GM19099 (cell line): ENCODE data around the gene TNIK.

Experiments
- POLR2A ChIP-seq: IDR thresholded peaks from 3 replicates; pipeline ENCODE4 v1.6.1; 2011; ENCODE audit warnings: low read depth; ENCODE audit not compliant: insufficient read length; ENCODE audit errors: extremely low read depth

The TNIK gene

DNA sequence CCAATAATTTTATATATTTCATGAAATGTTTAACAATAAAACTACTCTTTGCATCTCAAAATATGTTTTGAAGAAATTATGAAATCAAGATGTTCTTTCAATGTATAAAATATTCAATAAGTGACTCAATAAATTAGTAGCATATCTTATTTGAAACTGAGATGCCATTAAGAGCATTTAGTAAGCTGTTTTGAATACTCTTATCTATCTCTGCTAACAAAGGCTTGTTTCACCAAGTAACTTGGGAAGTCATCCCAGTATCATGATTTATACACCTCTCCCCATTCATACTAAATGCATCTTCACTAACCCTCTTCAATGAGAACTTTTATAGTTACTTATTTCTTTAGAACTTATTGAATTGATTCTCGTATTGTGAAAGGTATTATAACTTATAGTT is 43.1 kb downstream of the TNIK start:
- no peak for TF ChIP-seq POLR2A

DNA sequence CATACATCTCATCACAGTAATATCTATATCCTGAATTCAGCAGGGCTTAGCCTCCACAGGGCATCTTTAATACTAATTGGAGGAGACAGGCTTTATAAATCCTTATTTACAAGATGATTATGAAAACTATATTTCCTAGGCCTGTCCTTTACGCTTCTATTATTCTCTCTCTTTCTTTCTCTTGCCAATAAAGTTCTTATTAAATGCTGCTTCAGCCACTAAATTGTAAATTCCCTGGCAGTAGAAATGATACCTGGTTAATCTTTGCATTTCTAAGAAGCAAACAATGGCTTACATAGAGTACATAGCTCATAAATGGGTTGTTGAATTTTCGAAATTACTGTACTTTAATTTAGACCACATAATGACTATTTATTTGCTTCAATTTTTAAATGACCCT is 43.5 kb downstream of the TNIK start:
- TF ChIP-seq POLR2A: no peak

DNA sequence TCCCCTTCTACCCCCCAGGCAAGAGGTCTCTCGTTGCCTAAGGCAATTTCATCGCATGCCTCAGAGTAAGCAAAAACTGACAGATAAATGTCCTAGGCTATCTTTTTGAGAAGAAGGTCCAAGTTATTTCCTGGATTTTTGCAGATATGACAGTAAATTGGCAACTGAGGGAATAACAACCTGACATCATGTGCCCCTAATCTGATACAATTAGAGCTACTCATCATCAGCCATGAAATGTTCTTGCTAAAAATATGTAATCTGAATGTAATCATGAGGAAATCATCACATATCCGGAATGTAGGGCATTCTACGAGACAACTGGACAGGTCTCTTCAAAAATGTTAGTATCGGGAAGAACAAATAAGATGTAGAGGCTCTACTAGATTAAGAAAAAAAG is 44.1 kb downstream of the TNIK start:
- no peak for TF ChIP-seq POLR2A

DNA sequence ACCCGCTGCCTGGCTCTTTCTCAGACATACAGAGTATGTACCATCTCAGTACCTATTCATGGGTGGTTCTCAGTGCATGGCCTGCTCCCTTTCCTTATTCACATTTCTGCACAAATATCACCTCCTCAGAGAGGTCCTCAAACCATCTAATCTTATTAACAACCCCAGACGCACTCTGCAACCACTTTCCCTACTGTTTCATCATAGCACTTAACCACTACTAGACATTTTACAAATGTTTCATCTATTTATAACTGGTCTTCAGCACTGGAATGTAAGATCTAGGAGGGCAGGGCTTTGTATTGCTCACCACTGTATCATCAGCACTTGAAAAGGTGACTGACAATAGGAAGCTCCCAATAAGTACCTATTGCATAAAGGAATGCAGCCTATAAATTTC is 45.1 kb downstream of the TNIK start:
- no peak for TF ChIP-seq POLR2A

DNA sequence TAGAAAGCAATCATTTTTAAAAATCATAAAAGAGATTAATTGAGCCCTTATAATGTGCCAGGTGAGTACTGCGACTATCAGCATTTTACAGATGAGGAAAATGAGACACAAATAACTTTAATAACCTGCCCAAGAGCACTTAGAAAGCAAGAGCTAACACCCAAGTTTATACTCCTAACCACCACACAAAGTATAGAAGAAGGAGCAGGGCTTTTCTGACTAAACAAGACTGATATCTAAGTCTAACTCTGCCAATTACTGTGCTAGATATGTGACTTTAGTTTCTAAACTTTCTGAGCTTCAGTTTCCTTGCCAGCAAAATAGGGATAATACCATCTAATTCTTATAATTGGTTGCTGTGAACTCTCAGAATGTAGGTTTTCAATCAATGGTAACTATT is 47.7 kb downstream of the TNIK start:
- no peak for TF ChIP-seq POLR2A

DNA sequence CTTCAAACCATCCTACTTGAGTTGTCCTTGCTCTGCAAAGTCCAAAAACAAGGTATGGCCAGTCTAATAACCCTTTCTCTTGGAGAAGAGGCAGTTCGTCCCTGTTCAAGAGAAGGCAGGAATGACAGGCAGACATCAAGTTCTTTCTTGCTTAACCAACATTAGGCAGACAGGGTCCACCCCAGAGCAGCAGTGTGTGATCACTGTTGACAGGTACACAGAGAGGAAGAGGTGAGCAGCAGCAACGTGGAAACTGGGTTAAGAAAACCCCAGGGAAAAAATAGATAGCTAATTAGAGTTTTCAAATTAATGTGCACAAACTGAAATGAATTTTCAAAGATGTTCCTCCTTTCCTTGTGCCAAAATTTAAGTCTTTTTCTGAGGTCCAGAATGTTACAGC is 48.2 kb downstream of the TNIK start:
- no peak for TF ChIP-seq POLR2A

DNA sequence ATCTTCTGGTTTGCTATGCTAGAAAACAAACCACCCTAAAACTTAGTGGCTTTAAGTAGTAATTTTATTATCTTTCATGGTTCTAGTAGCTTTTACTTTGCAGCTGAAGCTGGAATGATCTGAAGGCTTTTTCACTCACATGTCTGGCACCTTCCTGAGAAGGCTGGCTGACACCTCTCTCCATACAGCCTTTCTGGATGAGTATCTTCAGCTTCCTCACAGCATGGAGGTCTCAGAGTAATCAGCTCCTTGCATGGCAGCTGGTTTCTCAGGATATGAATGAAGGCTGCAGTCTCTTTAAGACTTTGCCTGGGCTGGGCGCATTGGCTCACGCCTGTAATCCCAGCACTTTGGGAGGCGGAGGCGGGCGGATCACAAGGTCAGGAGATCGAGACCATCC is 50.0 kb downstream of the TNIK start:
- no peak for TF ChIP-seq POLR2A

DNA sequence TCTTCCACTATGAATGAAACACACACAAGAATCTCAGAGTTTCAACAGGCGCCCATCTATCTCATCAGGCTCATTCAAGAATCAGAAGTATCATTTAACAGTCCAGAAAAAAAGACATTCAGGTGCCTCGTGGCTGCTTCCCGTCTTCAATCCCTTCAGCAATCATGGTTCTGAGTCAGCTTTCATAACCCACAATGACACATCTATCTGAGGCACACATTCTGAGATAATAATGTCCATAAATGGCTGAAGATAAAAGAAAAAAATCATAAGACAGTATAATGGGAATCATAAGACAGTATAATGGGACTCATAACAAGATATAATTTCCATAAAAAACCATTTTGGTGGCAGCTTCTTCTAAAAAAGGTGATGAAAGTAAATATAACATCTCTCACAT is 52.4 kb downstream of the TNIK start:
- no peak for TF ChIP-seq POLR2A

DNA sequence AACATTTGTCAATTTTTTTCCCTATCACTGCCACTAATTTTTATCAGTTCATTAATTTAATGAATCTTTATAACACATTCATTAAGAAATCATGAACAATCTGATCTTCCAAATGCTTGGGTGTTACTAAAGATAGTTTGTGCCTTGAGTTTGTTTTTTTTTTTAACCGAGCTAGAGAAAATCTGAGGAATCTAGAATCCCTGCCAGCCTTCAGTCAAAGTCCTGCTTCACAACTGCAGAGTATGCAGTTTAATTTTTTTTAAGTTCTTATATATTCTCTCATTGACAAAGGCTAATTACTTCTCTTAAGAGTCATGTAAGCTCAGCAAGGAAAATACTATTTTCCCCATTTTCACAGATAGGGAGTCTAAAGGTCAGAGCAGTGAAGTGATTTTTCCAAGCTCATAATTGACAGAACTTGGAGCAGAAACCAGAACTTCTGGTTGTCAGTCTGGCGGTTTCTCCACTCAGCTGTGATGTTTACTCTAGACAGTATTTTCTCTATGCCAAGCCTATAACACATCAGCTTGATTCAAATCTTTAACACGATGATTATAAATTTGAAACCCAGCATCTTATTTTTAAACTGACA is 55.7 kb downstream of the TNIK start:
- no peak for TF ChIP-seq POLR2A

DNA sequence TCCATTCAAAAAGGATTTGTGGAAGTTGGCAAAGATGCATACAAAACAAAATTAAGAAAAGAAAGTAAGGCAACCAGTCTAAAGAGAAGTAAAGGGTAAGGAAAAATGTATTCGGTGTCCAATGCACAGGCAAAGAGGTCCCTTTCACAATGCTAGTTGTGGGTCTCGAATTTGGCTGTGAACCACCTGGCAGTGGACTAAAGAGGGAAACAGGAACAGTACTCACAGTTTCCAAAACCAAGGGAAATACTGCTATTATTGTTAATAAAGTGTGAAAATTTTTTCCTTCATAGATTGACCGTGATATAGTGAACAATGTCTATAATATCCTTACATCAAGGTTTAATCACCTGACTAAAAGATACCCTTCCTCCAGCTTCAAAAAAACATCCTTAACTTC is 57.9 kb downstream of the TNIK start:
- no peak for TF ChIP-seq POLR2A

DNA sequence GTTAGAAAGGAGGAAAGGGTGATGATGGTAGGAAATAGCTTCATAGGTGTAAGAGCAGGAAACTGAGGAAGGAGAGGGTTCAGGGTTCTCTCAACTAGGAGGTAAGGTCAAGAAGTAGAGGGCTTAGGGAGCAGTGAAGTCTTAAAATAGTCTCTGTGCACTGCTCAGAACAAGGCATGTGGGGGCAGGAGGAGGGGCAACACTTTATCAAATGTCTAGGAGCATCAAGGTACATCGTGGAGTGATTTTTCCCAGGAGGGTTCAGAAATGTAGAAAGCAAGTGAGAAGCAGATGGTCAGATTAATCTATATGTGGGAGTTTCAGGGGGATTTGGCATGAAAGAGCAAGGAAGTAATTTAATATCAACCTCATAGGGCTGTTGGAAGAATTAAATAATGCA is 58.8 kb downstream of the TNIK start:
- TF ChIP-seq POLR2A: no peak

DNA sequence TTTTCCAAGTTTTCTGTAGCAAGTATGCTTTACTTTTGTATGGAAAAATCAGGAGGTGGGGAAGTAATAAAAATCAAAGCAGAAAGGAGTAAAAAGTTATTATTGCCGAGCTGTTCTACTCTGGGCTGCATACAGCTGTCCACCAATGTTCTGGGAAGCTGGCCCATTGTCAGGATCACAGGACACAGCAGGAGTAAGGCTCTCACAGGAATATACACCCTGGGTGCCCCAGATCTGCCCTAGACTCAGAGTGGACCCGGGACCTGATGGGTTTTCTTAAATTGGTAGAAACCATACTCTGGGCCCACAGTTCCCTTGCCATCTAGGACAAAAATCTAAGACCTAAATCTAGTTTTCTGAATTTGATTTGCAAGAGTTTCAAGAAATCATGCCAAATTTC is 60.4 kb downstream of the TNIK start:
- TF ChIP-seq POLR2A: no peak

DNA sequence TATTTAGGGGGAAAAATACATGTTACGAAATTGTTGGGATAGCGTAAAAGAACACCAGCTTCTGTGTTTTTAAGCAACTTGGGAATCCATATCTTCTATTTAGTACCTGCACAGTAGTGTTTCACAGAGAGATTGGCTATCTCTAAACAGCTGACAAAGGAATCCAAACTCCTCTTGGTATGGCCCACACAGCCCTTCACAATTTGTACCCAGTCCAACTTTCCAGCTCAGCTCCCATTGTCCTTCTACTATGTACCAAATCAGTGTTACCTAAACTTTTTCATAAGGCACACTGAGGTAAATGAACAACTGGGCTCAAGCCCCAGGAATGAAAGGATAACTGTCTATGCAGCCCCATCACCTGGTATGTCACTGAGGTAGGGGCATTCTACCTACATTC is 61.9 kb downstream of the TNIK start:
- no peak for TF ChIP-seq POLR2A

DNA sequence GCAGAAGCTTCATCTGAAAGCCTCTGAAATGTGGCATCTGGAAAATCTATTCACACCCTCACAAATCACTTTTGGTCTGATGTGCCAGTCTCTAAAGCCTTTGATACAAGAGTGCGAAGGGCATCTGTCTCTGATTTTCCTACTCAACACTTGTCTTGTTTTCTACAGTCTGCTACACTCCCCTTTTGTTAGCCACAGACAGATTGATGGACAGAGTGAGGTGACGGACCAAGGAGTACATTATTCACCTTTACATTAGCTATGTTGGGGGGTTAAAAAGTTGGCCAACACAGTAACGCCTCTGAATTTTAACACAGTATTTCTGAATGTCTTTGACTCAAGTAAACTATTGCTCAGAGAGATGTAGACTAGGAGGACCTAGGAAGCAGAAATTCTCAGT is 63.1 kb downstream of the TNIK start:
- no peak for TF ChIP-seq POLR2A

DNA sequence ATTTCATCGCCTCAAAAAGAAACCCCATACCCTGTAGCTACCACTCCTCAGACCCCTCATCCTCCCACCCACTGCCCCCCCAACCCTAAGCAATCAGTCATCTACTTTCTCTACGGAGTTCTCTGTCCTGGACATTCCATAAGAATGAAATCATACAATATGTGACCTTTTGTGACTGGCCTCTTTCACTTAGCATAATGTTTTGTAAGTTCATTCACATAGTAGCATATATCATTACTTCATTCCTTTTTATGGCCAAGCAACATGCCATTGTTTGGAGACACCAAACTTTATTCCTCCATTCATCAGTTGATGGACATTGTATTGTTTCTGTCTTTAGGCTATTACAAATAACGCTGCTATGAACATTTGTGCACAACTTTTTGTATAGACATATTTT is 64.2 kb downstream of the TNIK start:
- no peak for TF ChIP-seq POLR2A

DNA sequence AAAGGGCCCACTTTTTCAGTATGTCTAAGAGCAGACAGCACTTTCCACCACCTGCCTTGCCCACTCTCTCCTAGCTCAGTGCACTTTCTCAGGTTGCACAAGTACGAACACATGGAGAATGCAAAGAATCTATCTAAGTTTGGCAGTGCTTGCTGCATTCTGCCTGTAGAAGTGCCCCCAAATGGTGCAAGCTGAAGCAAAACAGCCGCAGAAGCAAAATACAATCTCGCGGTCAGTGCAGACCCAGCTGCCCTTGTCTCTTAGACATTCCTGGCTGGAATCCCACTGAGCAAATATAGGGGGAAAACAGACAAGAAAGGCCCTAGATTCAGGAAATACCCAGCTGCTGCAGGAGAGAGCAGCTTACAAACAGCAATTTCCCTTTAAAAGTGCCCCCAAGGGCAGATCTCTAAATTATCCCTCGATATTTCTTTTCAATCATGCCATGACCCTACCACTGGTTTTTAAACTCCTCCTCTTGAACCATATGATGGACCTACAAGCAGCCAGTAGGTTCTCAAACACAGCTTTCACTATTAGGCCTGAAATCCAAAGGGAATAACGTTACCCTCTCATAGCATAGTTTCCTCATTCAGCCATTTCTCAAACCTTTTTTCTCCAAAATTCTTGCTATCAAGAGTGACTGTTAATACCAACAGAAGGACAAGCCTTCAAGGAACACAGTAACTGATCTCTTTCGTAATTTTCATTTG is 67.0 kb downstream of the TNIK start:
- TF ChIP-seq POLR2A: no peak

DNA sequence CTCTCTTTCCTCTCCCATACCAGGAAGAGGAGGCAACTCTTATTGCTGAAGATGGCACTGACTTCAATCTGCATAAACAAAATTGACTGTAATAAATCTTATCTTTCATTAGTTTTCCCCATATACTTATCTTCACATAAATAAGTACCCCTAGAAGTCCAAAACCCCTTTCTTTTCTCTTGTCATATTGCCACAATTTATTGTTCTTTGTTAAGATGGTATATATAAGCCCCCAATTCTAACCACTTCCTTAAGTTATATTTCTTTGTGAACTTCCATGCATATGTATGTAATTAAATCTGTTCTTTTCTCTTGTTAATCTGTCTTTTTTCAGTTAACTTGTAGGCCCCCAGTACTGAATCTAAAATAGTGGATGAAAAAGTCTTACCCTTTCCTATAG is 68.8 kb downstream of the TNIK start:
- TF ChIP-seq POLR2A: no peak
